HepG2 (cell line): Measurements from ENCODE around the gene JMJD8. TPM values are rescaled to one million over a fixed set of nuclear protein-coding genes. Genes with fewer than 3 reads are reported as not detected.

Source experiments
- ATF7-NPFF ChIP-seq: sonication (generic); formaldehyde crosslinking; IDR thresholded peaks from 2 replicates; pipeline ENCODE4 v1.8.1; 2023; ENCODE audit warnings: mild to moderate bottlenecking, low read depth, missing genetic modification reagents, moderate library complexity
- BCL3 ChIP-seq: sonication (generic); formaldehyde crosslinking; IDR thresholded peaks from 2 replicates; pipeline ENCODE4 v1.5.1; 2020; ENCODE audit warnings: mild to moderate bottlenecking, missing genetic modification reagents, moderate library complexity
- BCLAF1 ChIP-seq: fragments of 450-650 bp; IDR thresholded peaks from 2 replicates; pipeline ENCODE4 v1.6.1; 2017; ENCODE audit warnings: mild to moderate bottlenecking
- CBFB ChIP-seq: sonication (generic); formaldehyde crosslinking; IDR thresholded peaks from 2 replicates; pipeline ENCODE4 v1.4.0; 2020; ENCODE audit warnings: missing genetic modification reagents
- HMGXB4 ChIP-seq, 2 experiments: sonication (generic) in 1 of 2; formaldehyde crosslinking in 1 of 2; IDR thresholded peaks; 2 replicates each; pipeline versions ENCODE4 v1.4.0 to v1.6.1; 2018 to 2020; ENCODE audit warnings: missing genetic modification reagents in 2 of 2, borderline replicate concordance in 1 of 2, low read depth in 1 of 2, mild to moderate bottlenecking in 1 of 2, missing biosample characterization in 1 of 2
- KMT2B ChIP-seq: IDR thresholded peaks from 2 replicates; pipeline ENCODE4 v1.6.1; 2016; ENCODE audit warnings: missing genetic modification reagents, missing compliant biosample characterization
- LCORL ChIP-seq, 2 experiments: fragments of 450-650 bp in 1 of 2; sonication (generic) in 1 of 2; formaldehyde crosslinking in 1 of 2; IDR thresholded peaks; 2 replicates each; pipeline versions ENCODE4 v1.5.0 to v1.6.1; 2017 to 2020; ENCODE audit warnings: antibody characterized with exemption in 1 of 2, missing genetic modification reagents in 1 of 2
- NCOA5 ChIP-seq: sonication (generic); formaldehyde crosslinking; IDR thresholded peaks from 2 replicates; pipeline ENCODE4 v1.4.0; 2020; ENCODE audit warnings: missing genetic modification reagents
- POGK ChIP-seq: sonication (generic); formaldehyde crosslinking; conservative IDR thresholded peaks from 2 replicates; pipeline ENCODE4 v1.8.0; 2022; ENCODE audit warnings: mild to moderate bottlenecking, moderate library complexity, missing genetic modification reagents
- SP4 ChIP-seq: sonication (generic); formaldehyde crosslinking; IDR thresholded peaks from 2 replicates; pipeline ENCODE4 v1.8.1; 2023; ENCODE audit warnings: mild to moderate bottlenecking, missing genetic modification reagents
- TCF12 ChIP-seq, 2 experiments: fragments of 450-650 bp in 1 of 2; sonication (generic) in 1 of 2; formaldehyde crosslinking in 1 of 2; IDR thresholded peaks; 2 replicates each; pipeline versions ENCODE4 v1.6.1 to v1.8.0; 2017 to 2022; ENCODE audit warnings: antibody characterized with exemption in 1 of 2, mild to moderate bottlenecking in 1 of 2, missing genetic modification reagents in 1 of 2, moderate library complexity in 1 of 2
- ZNF326 ChIP-seq: sonication (generic); formaldehyde crosslinking; IDR thresholded peaks from 2 replicates; pipeline ENCODE4 v1.4.0; 2020; ENCODE audit warnings: missing genetic modification reagents, borderline replicate concordance
- ZNF335 ChIP-seq: sonication (generic); formaldehyde crosslinking; IDR thresholded peaks from 2 replicates; pipeline ENCODE4 v1.4.0; 2020; ENCODE audit warnings: missing genetic modification reagents
- ZNF484 ChIP-seq: sonication (generic); formaldehyde crosslinking; IDR thresholded peaks from 2 replicates; pipeline ENCODE4 v1.5.1; 2020; ENCODE audit warnings: mild to moderate bottlenecking, low read depth, missing genetic modification reagents, borderline replicate concordance
- ZNF574 ChIP-seq: sonication (generic); formaldehyde crosslinking; IDR thresholded peaks from 2 replicates; pipeline ENCODE4 v1.4.0; 2020; ENCODE audit warnings: missing genetic modification reagents
- ZNF891 ChIP-seq: sonication (generic); formaldehyde crosslinking; IDR thresholded peaks from 2 replicates; pipeline ENCODE4 v1.5.0; 2020; ENCODE audit warnings: mild to moderate bottlenecking, missing genetic modification reagents
- polyA plus RNA-seq, 8 experiments: library from polyadenylated mRNA; depleted of rRNA in 3 of 8; stranded (reverse) in 7 of 8; unstranded in 1 of 8; fragments of >200 nt; fragmentation: Illumina TruSeq in 4 of 8; extraction: Trizol in 4 of 8; gene quantifications; 2 replicates each; pipeline versions ENCODE4 v1.2.1 to v1.2.3, GENCODE V29; 2011 to 2016; ENCODE audit warnings: low read depth in 4 of 8, missing spikeins in 1 of 8, mixed read lengths in 1 of 8; ENCODE audit not compliant: insufficient read depth in 1 of 8
- total RNA-seq, 5 experiments: library from RNA; depleted of rRNA; stranded (reverse); fragments of >200 nt; fragmentation: Illumina TruSeq; extraction: Trizol; gene quantifications; 2 replicates each; pipeline ENCODE4 v1.2.3, GENCODE V29; 2016; ENCODE audit warnings: low read depth in 1 of 5

Gene JMJD8
- total and polyA plus RNA-seq, 2 of the 13 experiments (the other 11 are each of a cell fraction or from before 2014, with no cell fraction given), result 2.6 to 11.8 TPM

GRCh38 chr16:667780-668518 is 16.2 kb downstream of the JMJD8 start, which contains the start of gene RHOT2 (continued):
- no peak for TF ChIP-seq LCORL (IDR thresholded peaks at IDR 0.05)
- no peak for TF ChIP-seq LCORL (CRISPR knock-in tag; IDR thresholded peaks at IDR 0.05)
- TF ChIP-seq ZNF891 (CRISPR knock-in tag), result peak; percentile 74
- TF ChIP-seq ZNF335 (CRISPR knock-in tag), result no peak
- no peak for TF ChIP-seq TCF12 (IDR thresholded peaks at IDR 0.05)
- TF ChIP-seq TCF12 (CRISPR knock-in tag; IDR thresholded peaks at IDR 0.05), result peak; percentile 25; the same call in 1 of the 2 replicates
- TF ChIP-seq ATF7-NPFF, result peak; percentile 86; the same call in 1 of the 2 replicates
- no peak for TF ChIP-seq ZNF484 (CRISPR knock-in tag)
- peak; percentile 78; the same call in 1 of the 2 replicates for TF ChIP-seq SP4 (CRISPR knock-in tag)
- TF ChIP-seq NCOA5 (CRISPR knock-in tag), result no peak
- TF ChIP-seq BCLAF1, result no peak
- no peak; the same call in 1 of the 2 replicates for TF ChIP-seq BCL3 (CRISPR knock-in tag)
- peak; percentile 97 for TF ChIP-seq POGK (CRISPR knock-in tag)
- peak; percentile 74; the same call in 1 of the 2 replicates for TF ChIP-seq CBFB
- peak; percentile 83 to 90; a peak in 3 of 4 replicates for TF ChIP-seq HMGXB4 (CRISPR knock-in tag; IDR thresholded peaks at IDR 0.05; ENCODE audit: borderline replicate concordance in 1 of 2, low read depth in 1 of 2)
- TF ChIP-seq ZNF326 (CRISPR knock-in tag), result no peak
- TF ChIP-seq KMT2B (CRISPR knock-in tag), result peak; percentile 42
- TF ChIP-seq ZNF574 (CRISPR knock-in tag), result peak; percentile 100
